H9 (cell line): ENCODE data around the gene GALR3. TPM values are rescaled to one million over a fixed set of nuclear protein-coding genes. Genes with fewer than 3 reads are reported as not detected.

Experiments used
- DNase-seq: peaks from one replicate; pipeline ENCODE4 v3.0.0-alpha.2; 2017
- H2AFZ ChIP-seq: one replicate; pipeline ENCODE4 v1.6.1; 2013; ENCODE audit warnings: mild to moderate bottlenecking, low read length, control low read depth, moderate library complexity
- H2AK5ac ChIP-seq: 2 replicates; pipeline ENCODE4 v1.6.1; 2013; ENCODE audit warnings: low read length, control low read depth, mixed read lengths; ENCODE audit not compliant: insufficient read length
- H2BK120ac ChIP-seq: one replicate; pipeline ENCODE4 v1.6.1; 2013; ENCODE audit warnings: low read depth, mild to moderate bottlenecking, low read length, control low read depth, inconsistent platforms; ENCODE audit not compliant: poor library complexity, severe bottlenecking
- H2BK12ac ChIP-seq: 2 replicates; pipeline ENCODE4 v1.6.1; 2013; ENCODE audit warnings: low read length, control low read depth, mixed read lengths, low read depth; ENCODE audit not compliant: insufficient read length
- H2BK15ac ChIP-seq: 2 replicates; pipeline ENCODE4 v1.6.1; 2013; ENCODE audit warnings: low read depth, low read length, control low read depth
- H2BK20ac ChIP-seq: one replicate; pipeline ENCODE4 v1.6.1; 2013; ENCODE audit warnings: low read depth, mild to moderate bottlenecking, low read length, control low read depth, inconsistent platforms; ENCODE audit not compliant: poor library complexity, severe bottlenecking
- H2BK5ac ChIP-seq: 2 replicates; pipeline ENCODE4 v1.6.1; 2013; ENCODE audit warnings: low read length, control low read depth, mixed read lengths; ENCODE audit not compliant: insufficient read length
- H3K14ac ChIP-seq: 2 replicates; pipeline ENCODE4 v1.6.1; 2013; ENCODE audit warnings: low read length, control low read depth; ENCODE audit not compliant: insufficient read depth
- H3K18ac ChIP-seq: 2 replicates; pipeline ENCODE4 v1.6.1; 2013; ENCODE audit warnings: low read depth, mild to moderate bottlenecking, mixed read lengths, low read length, control low read depth; ENCODE audit not compliant: insufficient read length
- H3K23ac ChIP-seq: 2 replicates; pipeline ENCODE4 v1.6.1; 2013; ENCODE audit warnings: low read length, control low read depth, mixed read lengths, low read depth; ENCODE audit not compliant: insufficient read length
- H3K23me2 ChIP-seq: 2 replicates; pipeline ENCODE4 v1.6.1; 2013; ENCODE audit warnings: low read depth, mild to moderate bottlenecking, mixed read lengths, low read length, control low read depth; ENCODE audit not compliant: insufficient read length, poor library complexity, severe bottlenecking
- H3K27ac ChIP-seq: 2 replicates; pipeline ENCODE4 v1.5.1; 2013; ENCODE audit warnings: low read length, control low read depth, mixed read lengths, low read depth; ENCODE audit not compliant: insufficient read length
- H3K27me3 ChIP-seq: 2 replicates; pipeline ENCODE4 v1.6.1; 2013; ENCODE audit warnings: low read length, control low read depth, inconsistent platforms; ENCODE audit not compliant: insufficient read depth
- H3K4ac ChIP-seq: 2 replicates; pipeline ENCODE4 v1.6.1; 2013; ENCODE audit warnings: low read depth, mild to moderate bottlenecking, control low read depth, inconsistent platforms, low read length, moderate library complexity
- H3K4me1 ChIP-seq: 2 replicates; pipeline ENCODE4 v1.6.1; 2013; ENCODE audit warnings: low read length, control low read depth, inconsistent platforms; ENCODE audit not compliant: insufficient read depth
- H3K4me2 ChIP-seq: 2 replicates; pipeline ENCODE4 v1.6.1; 2013; ENCODE audit warnings: low read length, control low read depth, mixed read lengths; ENCODE audit not compliant: insufficient read length, insufficient read depth
- H3K56ac ChIP-seq: 2 replicates; pipeline ENCODE4 v1.6.1; 2013; ENCODE audit warnings: low read depth, mild to moderate bottlenecking, mixed read lengths, low read length, control low read depth; ENCODE audit not compliant: insufficient read length
- H3K79me1 ChIP-seq: 2 replicates; pipeline ENCODE4 v1.6.1; 2013; ENCODE audit warnings: low read depth, mild to moderate bottlenecking, moderate library complexity, low read length, control low read depth, inconsistent platforms; ENCODE audit not compliant: insufficient read depth, poor library complexity, severe bottlenecking
- H3K79me2 ChIP-seq: 2 replicates; pipeline ENCODE4 v1.6.1; 2013; ENCODE audit warnings: low read length, control low read depth, inconsistent platforms; ENCODE audit not compliant: insufficient read depth
- H3K9ac ChIP-seq: 2 replicates; pipeline ENCODE4 v1.6.1; 2013; ENCODE audit warnings: low read length, control low read depth, mixed read lengths; ENCODE audit not compliant: insufficient read length; ENCODE audit errors: extremely low read depth
- H3K9me3 ChIP-seq: one replicate; pipeline ENCODE4 v1.6.1; 2013; ENCODE audit warnings: low read depth, low read length, inconsistent platforms; ENCODE audit not compliant: control insufficient read depth
- H3T11ph ChIP-seq: one replicate; pipeline ENCODE4 v1.6.1; 2013; ENCODE audit warnings: mild to moderate bottlenecking, low read length, control low read depth, inconsistent platforms
- H4K20me1 ChIP-seq: one replicate; pipeline ENCODE4 v1.6.1; 2013; ENCODE audit not compliant: control insufficient read depth, insufficient read length, insufficient read depth
- H4K5ac ChIP-seq: 2 replicates; pipeline ENCODE4 v1.6.1; 2013; ENCODE audit warnings: low read depth, mild to moderate bottlenecking, mixed read lengths, low read length, control low read depth; ENCODE audit not compliant: insufficient read length
- H4K8ac ChIP-seq: replicated peaks from 2 replicates; pipeline ENCODE4 v1.6.1; 2013; ENCODE audit warnings: low read length, control low read depth, mixed read lengths, low read depth; ENCODE audit not compliant: insufficient read length
- H4K91ac ChIP-seq: 2 replicates; pipeline ENCODE4 v1.6.1; 2013; ENCODE audit warnings: low read depth, mild to moderate bottlenecking, moderate library complexity, mixed read lengths, low read length, control low read depth; ENCODE audit not compliant: insufficient read length
- H3K27ac Mint-ChIP-seq, 3 experiments: 2 replicates in 2 of 3; 3 replicates in 1 of 3; pipeline ENCODE4 v1.8.0; 2020 to 2021; ENCODE audit warnings: mixed read lengths in 3 of 3, mild to moderate bottlenecking in 1 of 3, moderate library complexity in 1 of 3
- H3K27me3 Mint-ChIP-seq: 2 replicates; pipeline ENCODE4 v1.8.0; 2021; ENCODE audit warnings: low read depth, mild to moderate bottlenecking, moderate library complexity, mixed read lengths
- H3K36me3 Mint-ChIP-seq, 3 experiments: 2 replicates in 2 of 3; 3 replicates in 1 of 3; pipeline ENCODE4 v1.8.0; 2020 to 2021; ENCODE audit warnings: low read depth in 3 of 3, mixed read lengths in 3 of 3; ENCODE audit not compliant: insufficient read depth in 1 of 3
- H3K4me1 Mint-ChIP-seq, 2 experiments: 2 replicates each; pipeline ENCODE4 v1.8.0; 2020; ENCODE audit warnings: mixed read lengths in 2 of 2
- H3K4me3 Mint-ChIP-seq, 2 experiments: 2 replicates in 1 of 2; 3 replicates in 1 of 2; pipeline ENCODE4 v1.8.0; 2020 to 2021; ENCODE audit warnings: mild to moderate bottlenecking in 2 of 2, mixed read lengths in 2 of 2, moderate library complexity in 1 of 2
- H3K9me3 Mint-ChIP-seq, 2 experiments: 2 replicates in 1 of 2; 3 replicates in 1 of 2; pipeline ENCODE4 v1.8.0; 2020; ENCODE audit warnings: mild to moderate bottlenecking in 2 of 2, mixed read lengths in 2 of 2, moderate library complexity in 1 of 2
- CTCF ChIP-seq: fragments of 200-600 bp; sonication (generic); conservative IDR thresholded peaks from 3 replicates; pipeline ENCODE4 v1.8.0; 2021; ENCODE audit warnings: antibody characterized with exemption, mild to moderate bottlenecking
- WGBS: extraction: QIAGEN DNeasy Blood & Tissue Kit; methylation state at CpG from one replicate; pipeline ENCODE4 v1.1.7; 2013; ENCODE audit warnings: missing lambda C conversion rate, low lambda C conversion rate, mixed read lengths; ENCODE audit not compliant: insufficient read length; ENCODE audit errors: extremely low coverage; 5-methylcytosine and 5-hydroxymethylcytosine counted together
- total RNA-seq: library from RNA; stranded (reverse); gene quantifications from 2 replicates; pipeline ENCODE4 v1.2.1, GENCODE V29; 2021

The GALR3 gene
- total RNA-seq, 1 experiment from 2014 or later: 0.59 TPM

- Histone ChIP-seq H3K4me1 (no peaks in the 10 kb centered on the region), H3T11ph (no peak overlapping the region), H2BK120ac (no peak overlapping the region), H3K4me2 (no peak overlapping the region), H3K23ac (no peak overlapping the region), H4K5ac (no peak overlapping the region), H3K9me3 (no peaks in the 10 kb centered on the region), H3K27me3 (no peaks in the 10 kb centered on the region; the same call in 1 of the 2 replicates), H4K8ac (no peak overlapping the region), H3K79me1 (no peaks in the 10 kb centered on the region), H3K79me2 (no peaks in the 10 kb centered on the region), H3K14ac (no peak overlapping the region), H4K91ac (no peak overlapping the region), H4K20me1 (no peaks in the 10 kb centered on the region), H3K4ac (no peak overlapping the region), H2AK5ac (no peak overlapping the region), H3K23me2 (peaks cover 11% of the 10 kb centered on the region), H2BK12ac (no peak overlapping the region), H2BK20ac (no peak overlapping the region), H2BK5ac (no peak overlapping the region), H3K9ac (no peak overlapping the region), H3K27ac (no peak overlapping the region), H2AFZ (no peak overlapping the region), H3K18ac (no peak overlapping the region), H2BK15ac (no peak overlapping the region), H3K56ac (no peak overlapping the region)
- H3K27ac Mint-ChIP-seq: no peak overlapping the region
- no peak for TF ChIP-seq CTCF
- H3K4me1 Mint-ChIP-seq: peaks cover 9 to 10% of the 10 kb centered on the region in 2 experiments
- no peak overlapping the region for H3K4me3 Mint-ChIP-seq
- peaks cover 29% of the 10 kb centered on the region for H3K27me3 Mint-ChIP-seq
- no CpG with 5 or more reads among the region's 23 CpGs for WGBS
- no peak for DNase-seq
- no peaks in the 10 kb centered on the region; a peak in 1 of 5 replicates for H3K9me3 Mint-ChIP-seq
- peaks cover 7 to 21% (median 15%) of the 10 kb centered on the region in 3 experiments; a peak in 6 of 7 replicates for H3K36me3 Mint-ChIP-seq
Measured at GRCh38 chr22:37816543-37817180, 6.5 kb upstream of the GALR3 start.
